AG04450 (cell line): Measurements from ENCODE around the gene TSPAN9. TPM values are rescaled to one million over a fixed set of nuclear protein-coding genes. Genes with fewer than 3 reads are reported as not detected.

Source experiments
- CTCF ChIA-PET: fragments of 300-600, 350-600 bp; formaldehyde crosslinking; extraction: SDS; loops from one replicate; lab custom pipeline; 2022; ENCODE audit warnings: antibody characterized with exemption, inconsistent platforms; lab: Charles Lee
- POLR2A ChIA-PET: fragments of 350-600 bp; formaldehyde crosslinking; extraction: SDS; loops from one replicate; lab custom pipeline; 2021; ENCODE audit warnings: antibody characterized with exemption, inconsistent platforms; lab: Yijun Ruan, JAX
- DNase-seq: peaks from one replicate; pipeline ENCODE4 v3.0.0-alpha.2; 2011; ENCODE audit warnings: low read depth, low spot score
- H3K27ac ChIP-seq: one replicate; pipeline ENCODE4 v1.5.1; 2012; ENCODE audit warnings: low read depth, low read length, control low read depth
- H3K27me3 ChIP-seq: one replicate; pipeline ENCODE4 v1.6.0; 2012; ENCODE audit warnings: low read length; ENCODE audit not compliant: control insufficient read depth, insufficient read depth
- H3K4me3 ChIP-seq: 2 replicates; pipeline ENCODE4 v1.5.1; 2011; ENCODE audit warnings: mild to moderate bottlenecking, low read depth, low read length, control low read depth
- H3K9me3 ChIP-seq: 2 replicates; pipeline ENCODE4 v1.5.1; 2012; ENCODE audit warnings: low read length; ENCODE audit not compliant: control insufficient read depth, insufficient read depth
- polyA plus RNA-seq: library from polyadenylated mRNA; depleted of rRNA; stranded (reverse); fragments of >200 nt; gene quantifications from 2 replicates; pipeline ENCODE4 v1.2.3, GENCODE V29; 2011
- TF ChIP-seq, protein P1 (sequence below): IDR thresholded peaks from 2 replicates; pipeline ENCODE4 v1.5.1; 2011; ENCODE audit warnings: low read depth, low read length, control low read depth, inconsistent platforms

TSPAN9 gene
- polyA plus RNA-seq, 1 experiment, result 68.0 TPM

DNA sequence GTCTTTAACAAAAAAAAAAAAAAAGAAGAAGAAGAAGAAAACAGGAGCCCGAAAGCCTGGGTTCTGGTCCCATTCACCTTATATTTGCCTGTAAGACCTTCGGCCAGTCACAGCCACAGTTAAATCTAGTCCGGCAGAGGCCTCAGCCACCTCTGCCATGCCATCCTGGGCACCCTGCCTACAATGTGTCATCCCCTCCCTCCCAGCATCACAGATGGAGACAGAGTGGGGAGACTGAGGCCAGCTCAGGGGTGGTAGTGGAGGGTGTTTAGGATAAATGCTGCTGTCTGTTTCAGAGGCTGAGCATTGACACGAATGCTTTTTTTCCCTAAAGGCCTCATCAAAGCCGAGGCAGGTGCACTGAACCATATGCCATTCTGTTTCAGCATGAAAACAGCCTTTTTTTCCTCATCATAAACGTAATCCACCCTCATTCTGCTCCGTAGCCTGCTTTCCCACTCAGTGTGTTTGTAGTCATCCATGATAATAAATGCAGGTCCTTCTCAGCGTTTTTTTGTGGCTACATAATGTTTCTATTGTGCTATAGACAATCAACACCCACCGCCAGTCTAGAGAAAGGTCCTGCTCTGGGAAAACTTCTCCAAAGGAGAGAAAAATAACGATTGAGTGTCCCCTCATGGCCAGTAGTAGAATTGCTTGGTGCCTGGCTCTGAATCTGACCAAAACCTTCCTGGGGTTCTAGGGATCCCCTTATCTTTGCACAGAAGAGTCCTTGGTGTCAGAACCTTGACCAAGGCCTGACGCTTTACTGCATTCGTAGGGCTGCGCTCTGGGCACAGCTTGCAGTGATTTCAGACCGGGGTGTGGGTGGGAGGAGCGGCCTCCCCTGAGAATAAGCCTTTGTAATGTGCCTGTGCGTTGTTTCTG lies 41.1 kb upstream of the TSPAN9 start:
- no peak overlapping the region for H3K27ac ChIP-seq
- CTCF ChIA-PET, result interaction anchor here (0.6 kb wide), 1 partner anchor 186 kb away, joined by 3 read pairs; no protein-coding TSS in a partner anchor
- POLR2A ChIA-PET, result no interaction called here

DNA sequence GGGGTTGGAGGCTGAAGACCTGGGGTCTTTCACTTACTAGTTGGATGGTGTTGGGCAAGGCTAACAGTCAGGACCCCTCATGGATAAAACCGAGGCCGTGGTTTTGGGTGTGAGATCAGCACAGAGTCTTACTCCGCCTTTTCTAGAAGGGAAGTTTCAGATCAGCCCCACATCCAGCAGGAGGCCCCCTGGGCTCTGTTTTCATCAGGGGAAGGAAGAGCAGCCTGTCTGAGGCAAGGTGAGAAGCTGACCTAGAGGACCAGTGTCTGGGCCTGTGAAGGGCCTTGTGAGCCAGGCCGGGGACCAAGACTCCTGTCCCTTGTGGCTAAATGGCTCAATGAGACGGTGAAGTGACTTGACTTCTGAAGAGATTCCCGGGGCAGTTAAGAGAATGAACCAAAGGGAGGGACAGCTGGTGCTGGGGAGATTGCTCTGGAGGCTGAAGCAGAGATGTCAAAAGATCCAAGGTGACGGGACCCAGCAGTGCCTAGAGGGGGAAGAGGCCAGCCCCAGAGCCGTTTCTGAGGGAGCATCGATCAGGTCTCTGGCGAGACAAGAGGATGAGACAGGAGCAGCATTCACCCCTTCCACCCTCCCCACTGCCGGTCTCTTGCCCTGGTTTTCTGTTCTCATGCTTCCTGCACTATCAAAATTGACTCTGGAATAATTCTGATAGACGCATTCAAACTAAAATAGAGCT lies 40.1 kb upstream of the TSPAN9 start:
- DNase-seq, result no peak
- H3K27ac ChIP-seq, result no peak overlapping the region
- H3K9me3 ChIP-seq, result no peaks in the 10 kb centered on the region; the same call in 1 of the 2 replicates
- CTCF ChIA-PET, result interaction anchor here (1.3 kb wide), 1 partner anchor 152 kb away, joined by 7 read pairs; no protein-coding TSS in a partner anchor
- H3K27me3 ChIP-seq, result no peaks in the 10 kb centered on the region
- H3K4me3 ChIP-seq, result no peak overlapping the region
- POLR2A ChIA-PET, result no interaction called here
- TF ChIP-seq, protein P1, sequence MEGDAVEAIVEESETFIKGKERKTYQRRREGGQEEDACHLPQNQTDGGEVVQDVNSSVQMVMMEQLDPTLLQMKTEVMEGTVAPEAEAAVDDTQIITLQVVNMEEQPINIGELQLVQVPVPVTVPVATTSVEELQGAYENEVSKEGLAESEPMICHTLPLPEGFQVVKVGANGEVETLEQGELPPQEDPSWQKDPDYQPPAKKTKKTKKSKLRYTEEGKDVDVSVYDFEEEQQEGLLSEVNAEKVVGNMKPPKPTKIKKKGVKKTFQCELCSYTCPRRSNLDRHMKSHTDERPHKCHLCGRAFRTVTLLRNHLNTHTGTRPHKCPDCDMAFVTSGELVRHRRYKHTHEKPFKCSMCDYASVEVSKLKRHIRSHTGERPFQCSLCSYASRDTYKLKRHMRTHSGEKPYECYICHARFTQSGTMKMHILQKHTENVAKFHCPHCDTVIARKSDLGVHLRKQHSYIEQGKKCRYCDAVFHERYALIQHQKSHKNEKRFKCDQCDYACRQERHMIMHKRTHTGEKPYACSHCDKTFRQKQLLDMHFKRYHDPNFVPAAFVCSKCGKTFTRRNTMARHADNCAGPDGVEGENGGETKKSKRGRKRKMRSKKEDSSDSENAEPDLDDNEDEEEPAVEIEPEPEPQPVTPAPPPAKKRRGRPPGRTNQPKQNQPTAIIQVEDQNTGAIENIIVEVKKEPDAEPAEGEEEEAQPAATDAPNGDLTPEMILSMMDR, result no peak

More for the DNA sequence above, 41.1 kb upstream of the TSPAN9 start:
- Histone ChIP-seq H3K9me3 (no peaks in the 10 kb centered on the region; the same call in 1 of the 2 replicates), H3K4me3 (no peak overlapping the region), H3K27me3 (no peaks in the 10 kb centered on the region)
- DNase-seq, result no peak
- TF ChIP-seq, protein P1, result peak; percentile 55

DNA sequence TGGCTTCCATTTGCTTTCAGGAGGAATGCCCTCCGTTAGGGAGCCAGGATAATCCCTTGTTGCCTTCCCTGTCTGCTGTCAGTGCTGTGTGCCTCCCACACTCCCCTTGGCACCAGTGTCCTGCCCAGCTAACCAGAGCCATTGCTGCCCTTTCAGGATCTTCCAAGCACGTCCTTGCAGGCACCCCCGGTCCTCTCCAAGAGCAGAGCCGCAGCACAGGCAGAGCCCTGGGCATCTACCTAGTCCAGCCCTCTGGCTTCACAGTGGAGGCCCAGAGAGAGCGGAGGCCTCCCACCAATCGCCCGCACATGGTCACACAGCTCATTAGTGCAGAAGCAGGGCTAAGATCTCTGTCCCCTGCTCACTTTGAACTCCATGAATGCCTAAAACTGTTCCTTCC lies 39.0 kb upstream of the TSPAN9 start:
- ChIA-PET CTCF (interaction anchor here (1.3 kb wide), 1 partner anchor 153 kb away, joined by 7 read pairs; no protein-coding TSS in a partner anchor), POLR2A (no interaction called here)
- no peaks in the 10 kb centered on the region; the same call in 1 of the 2 replicates for H3K9me3 ChIP-seq
- TF ChIP-seq, protein P1, result no peak
- no peak overlapping the region for H3K4me3 ChIP-seq
- H3K27ac ChIP-seq, result no peak overlapping the region
- DNase-seq, result no peak
- no peaks in the 10 kb centered on the region for H3K27me3 ChIP-seq

DNA sequence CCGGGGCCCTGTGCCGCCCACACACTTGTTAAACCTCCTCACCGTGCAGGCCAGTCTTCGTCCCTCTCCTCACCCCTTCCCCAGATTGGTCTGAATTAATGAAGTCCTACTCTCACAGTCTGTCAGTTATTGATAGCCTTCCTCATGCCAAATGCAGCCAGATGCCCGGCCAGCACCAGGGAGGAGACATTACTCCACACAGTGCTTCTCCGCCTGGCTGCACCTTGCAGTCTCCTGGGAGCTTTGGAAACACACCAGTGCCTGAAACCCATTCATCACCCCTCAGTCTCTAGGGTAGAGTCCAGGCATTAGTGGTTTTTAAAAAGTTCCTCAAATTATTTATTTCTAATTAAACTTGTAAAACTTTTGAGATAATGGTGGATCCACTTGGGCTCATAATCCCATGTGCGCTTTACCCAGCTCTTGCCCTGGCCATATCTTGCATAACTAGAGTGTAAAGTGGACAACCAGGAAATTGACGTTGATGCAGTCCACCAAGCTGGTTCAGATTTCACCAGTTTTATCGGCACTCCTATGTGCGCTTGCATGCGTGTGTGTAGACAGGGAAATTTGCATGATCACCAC lies 38.2 kb upstream of the TSPAN9 start:
- no peak for DNase-seq
- TF ChIP-seq, protein P1, result no peak
- Histone ChIP-seq H3K9me3 (no peaks in the 10 kb centered on the region), H3K27me3 (no peaks in the 10 kb centered on the region), H3K27ac (no peak overlapping the region), H3K4me3 (no peak overlapping the region)
- CTCF ChIA-PET, result no interaction called here
- POLR2A ChIA-PET, result no interaction called here
